GM13977 (cell line): ENCODE results near the gene TMEM244.

Source experiments
- DNase-seq: peaks from one replicate; pipeline ENCODE4 v3.0.0; 2012; ENCODE audit warnings: low spot score
- in situ Hi-C: fragments of 300-500 bp; cut with MboI; formaldehyde crosslinking; loops from one replicate; pipeline ENCODE4 v1.12.0; 2022; ENCODE audit warnings: low sequenced_read_pairs, low pct_unique_long_range_greater_than_20kb, mixed read lengths, inconsistent platforms; ENCODE audit not compliant: unreplicated experiment
- TF ChIP-seq, protein P1 (sequence below): IDR thresholded peaks from 2 replicates; pipeline ENCODE4 v1.5.1; 2012; ENCODE audit warnings: mild to moderate bottlenecking, control low read depth; ENCODE audit not compliant: insufficient read depth; ENCODE audit errors: extremely low read depth, missing control alignments

TMEM244 gene

DNA sequence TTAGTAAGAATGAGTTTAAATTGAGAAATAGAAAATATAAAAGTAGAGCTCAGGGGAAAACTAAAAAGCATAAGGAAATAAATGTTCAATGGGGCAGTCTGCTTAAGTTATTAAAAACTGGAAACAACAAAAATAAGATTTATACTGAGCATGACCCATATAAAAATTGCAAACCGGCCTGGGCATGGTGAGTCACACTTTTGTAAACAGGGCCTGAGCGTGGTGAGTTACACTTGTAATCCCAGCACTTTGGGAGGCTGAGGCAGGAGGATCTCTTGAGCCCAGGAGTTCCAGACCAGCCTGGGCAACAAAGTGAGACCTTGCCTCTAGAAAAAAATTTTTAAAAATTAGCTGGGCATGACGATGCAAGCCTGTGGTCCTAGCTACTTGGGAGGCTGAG lies 74.6 kb downstream of the TMEM244 start:
- in situ Hi-C loops = no loop called here
- no peak for DNase-seq
- TF ChIP-seq, protein P1, sequence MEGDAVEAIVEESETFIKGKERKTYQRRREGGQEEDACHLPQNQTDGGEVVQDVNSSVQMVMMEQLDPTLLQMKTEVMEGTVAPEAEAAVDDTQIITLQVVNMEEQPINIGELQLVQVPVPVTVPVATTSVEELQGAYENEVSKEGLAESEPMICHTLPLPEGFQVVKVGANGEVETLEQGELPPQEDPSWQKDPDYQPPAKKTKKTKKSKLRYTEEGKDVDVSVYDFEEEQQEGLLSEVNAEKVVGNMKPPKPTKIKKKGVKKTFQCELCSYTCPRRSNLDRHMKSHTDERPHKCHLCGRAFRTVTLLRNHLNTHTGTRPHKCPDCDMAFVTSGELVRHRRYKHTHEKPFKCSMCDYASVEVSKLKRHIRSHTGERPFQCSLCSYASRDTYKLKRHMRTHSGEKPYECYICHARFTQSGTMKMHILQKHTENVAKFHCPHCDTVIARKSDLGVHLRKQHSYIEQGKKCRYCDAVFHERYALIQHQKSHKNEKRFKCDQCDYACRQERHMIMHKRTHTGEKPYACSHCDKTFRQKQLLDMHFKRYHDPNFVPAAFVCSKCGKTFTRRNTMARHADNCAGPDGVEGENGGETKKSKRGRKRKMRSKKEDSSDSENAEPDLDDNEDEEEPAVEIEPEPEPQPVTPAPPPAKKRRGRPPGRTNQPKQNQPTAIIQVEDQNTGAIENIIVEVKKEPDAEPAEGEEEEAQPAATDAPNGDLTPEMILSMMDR = no peak

DNA sequence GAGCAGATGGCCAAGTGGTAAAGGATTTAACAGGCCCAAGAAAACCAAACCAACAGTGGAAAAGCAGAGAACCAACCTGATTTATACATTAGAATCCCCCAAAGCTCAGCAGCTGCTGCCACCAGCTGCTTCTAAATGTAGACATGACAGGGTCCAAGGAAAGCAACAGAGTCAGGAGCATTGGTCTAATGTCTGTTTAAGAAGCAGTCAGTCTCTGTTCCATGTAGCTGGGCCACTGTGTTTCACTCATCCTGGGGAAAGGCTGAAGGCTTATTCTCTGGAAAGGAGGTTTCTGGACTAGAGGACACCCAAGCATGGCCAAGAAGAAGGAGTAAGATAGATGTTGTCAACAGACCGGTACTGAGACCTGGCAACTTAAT lies 75.4 kb downstream of the TMEM244 start:
- DNase-seq = no peak
- TF ChIP-seq, protein P1 = no peak
- in situ Hi-C loops = no loop called here

DNA sequence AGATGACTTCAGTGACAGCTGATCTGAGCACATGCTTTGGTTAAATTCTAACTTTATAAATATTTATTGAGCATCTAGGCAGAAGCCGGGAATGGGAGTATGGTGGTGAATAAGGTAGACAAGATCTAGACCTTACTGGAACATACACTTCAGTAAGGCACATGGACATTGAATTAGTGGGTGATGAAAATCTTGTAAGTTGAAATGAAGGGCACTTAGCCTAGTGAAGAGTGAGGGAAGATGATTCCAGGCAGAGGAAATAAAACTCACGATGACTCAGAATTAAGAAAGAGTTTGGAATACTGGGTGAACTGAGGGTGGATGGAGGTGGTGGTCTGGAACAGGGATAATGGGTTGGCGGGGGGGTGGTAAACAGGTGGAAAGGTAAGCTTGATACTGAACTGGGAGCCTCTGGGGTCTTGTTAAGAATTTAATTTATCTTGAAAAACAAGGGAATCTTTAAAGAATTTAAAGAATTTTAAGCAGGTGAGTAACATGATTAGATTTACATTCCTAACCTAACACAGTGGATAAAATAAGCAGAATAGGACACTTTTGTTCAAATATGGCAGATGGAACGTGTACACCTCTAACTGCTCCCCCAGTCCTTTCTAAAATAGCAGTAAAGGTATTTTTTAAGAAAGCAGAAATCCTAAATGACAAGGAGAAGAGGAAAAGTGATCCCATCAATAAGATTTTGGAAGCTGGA lies 75.9 kb downstream of the TMEM244 start:
- DNase-seq = no peak
- in situ Hi-C loops = no loop called here
- TF ChIP-seq, protein P1 = no peak
